OCI-LY1 (cell line): ENCODE results near the gene BCAR1.

Experiments
- EZH2 ChIP-seq: fragments of 200-600 bp; sonication (generic), shearing (Covaris generic); IDR thresholded peaks from 2 replicates; pipeline ENCODE4 v1.8.0; 2017; ENCODE audit warnings: borderline replicate concordance, mixed run types, mild to moderate bottlenecking, antibody characterized with exemption, low read length, moderate library complexity, mixed read lengths
- TF ChIP-seq, protein P1 (sequence below): fragments of 200-600 bp; sonication (generic), shearing (Covaris generic); IDR thresholded peaks from 2 replicates; pipeline ENCODE4 v1.5.1; 2017; ENCODE audit warnings: mild to moderate bottlenecking, antibody characterized with exemption, low read length, moderate library complexity, mixed read lengths

DNA sequence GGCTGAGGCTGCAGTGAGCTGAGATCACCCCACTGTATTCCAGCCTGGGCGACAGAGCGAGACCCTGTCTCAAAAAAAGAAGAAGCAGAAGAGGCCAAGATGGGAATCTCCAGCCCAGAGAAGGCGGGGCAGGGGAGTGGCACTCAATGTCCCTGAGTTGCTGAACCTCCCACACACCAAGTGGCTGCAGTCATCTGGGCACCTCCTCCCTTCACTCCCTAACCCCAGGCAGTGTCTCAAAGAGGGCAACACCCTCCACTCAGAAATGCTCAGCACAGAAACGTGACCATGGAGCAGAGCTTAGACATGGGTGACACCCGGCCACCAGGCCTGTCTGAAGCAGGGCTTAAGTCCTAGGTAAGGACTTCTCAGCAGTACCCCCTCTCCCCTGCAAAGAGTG lies 36.3 kb upstream of the BCAR1 start:
- TF ChIP-seq, protein P1, sequence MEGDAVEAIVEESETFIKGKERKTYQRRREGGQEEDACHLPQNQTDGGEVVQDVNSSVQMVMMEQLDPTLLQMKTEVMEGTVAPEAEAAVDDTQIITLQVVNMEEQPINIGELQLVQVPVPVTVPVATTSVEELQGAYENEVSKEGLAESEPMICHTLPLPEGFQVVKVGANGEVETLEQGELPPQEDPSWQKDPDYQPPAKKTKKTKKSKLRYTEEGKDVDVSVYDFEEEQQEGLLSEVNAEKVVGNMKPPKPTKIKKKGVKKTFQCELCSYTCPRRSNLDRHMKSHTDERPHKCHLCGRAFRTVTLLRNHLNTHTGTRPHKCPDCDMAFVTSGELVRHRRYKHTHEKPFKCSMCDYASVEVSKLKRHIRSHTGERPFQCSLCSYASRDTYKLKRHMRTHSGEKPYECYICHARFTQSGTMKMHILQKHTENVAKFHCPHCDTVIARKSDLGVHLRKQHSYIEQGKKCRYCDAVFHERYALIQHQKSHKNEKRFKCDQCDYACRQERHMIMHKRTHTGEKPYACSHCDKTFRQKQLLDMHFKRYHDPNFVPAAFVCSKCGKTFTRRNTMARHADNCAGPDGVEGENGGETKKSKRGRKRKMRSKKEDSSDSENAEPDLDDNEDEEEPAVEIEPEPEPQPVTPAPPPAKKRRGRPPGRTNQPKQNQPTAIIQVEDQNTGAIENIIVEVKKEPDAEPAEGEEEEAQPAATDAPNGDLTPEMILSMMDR = no peak
- TF ChIP-seq EZH2 = no peak
